OCI-LY7 (cell line): ENCODE data around the gene KBTBD8.

ENCODE experiments used
- CTCF ChIP-seq: fragments of 200-600 bp; sonication (generic); conservative IDR thresholded peaks from 2 replicates; pipeline ENCODE4 v1.5.1; 2014; ENCODE audit warnings: mild to moderate bottlenecking, antibody characterized with exemption, low read length, moderate library complexity, mixed read lengths
- EZH2phosphoT487 ChIP-seq: fragments of 200-600 bp; sonication (generic); IDR thresholded peaks from 2 replicates; pipeline ENCODE4 v1.6.1; 2018; ENCODE audit warnings: low read depth, borderline replicate concordance, mild to moderate bottlenecking, mixed run types, antibody characterized with exemption, low read length, moderate library complexity, mixed read lengths

- TF ChIP-seq CTCF (no peak), EZH2phosphoT487 (no peak)
These were observed 14.5 kb downstream of the KBTBD8 start for GRCh38 chr3:67012564-67012963.
